Measurements from ENCODE around the gene RDH16. TPM values are rescaled to one million over a fixed set of nuclear protein-coding genes. Genes with fewer than 3 reads are reported as not detected.
A peak's percentile ranks its signal among the peaks of the same experiment; 100 is the strongest.

Gene RDH16
- total RNA-seq, 1 experiment from 2014 or later, result 0.39 TPM

DNA sequence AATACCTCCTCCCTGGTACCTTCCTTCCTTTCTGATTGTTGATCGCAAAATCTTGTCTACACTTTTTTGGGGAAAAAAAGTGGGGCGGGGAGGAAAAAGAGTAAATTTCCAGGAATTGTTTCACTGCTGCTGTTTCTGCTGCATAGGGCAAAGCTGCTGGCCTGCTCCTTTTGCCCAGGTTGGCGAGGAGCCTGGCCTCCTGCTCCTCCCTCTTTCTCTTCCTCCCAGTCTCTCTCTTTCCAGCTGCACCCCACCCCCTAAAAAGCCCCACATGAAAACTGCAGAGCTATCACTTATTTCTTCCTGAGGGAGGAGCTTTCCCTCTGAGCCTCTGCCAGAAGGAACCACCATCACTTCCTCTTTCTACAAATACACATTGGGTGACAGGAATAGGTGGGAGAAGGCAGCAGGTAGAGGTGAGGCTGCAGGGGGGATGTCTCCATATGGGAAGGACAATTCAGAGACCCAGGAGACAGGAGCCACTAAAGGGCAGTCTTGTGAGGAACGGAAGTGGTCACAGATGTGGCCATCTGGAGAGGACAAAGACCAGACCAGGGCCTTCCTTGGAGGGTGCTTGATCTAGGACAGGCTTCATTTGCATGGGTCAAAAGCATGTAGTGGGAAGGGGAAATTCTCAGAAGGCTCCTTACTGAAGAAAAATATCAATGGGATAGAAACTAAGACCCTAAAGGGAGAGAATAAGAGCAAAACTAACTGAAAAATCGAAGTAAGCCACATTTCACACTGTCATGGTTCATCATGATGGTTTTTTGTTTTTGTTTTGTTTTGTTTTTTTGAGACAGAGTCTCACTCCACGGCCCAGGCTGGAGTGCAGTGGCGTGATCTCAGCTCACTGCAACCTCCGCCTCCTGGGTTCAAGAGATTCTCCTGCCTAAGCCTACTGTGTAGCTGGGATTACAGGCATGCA is 34.2 kb upstream of the RDH16 start:
- no peak overlapping the region for H2AK5ac ChIP-seq (ENCODE audit: insufficient read length, low read length)
- H2BK12ac ChIP-seq (ENCODE audit: insufficient read length, low read depth, low read length), result no peak overlapping the region
- no peak overlapping the region for H2AFZ ChIP-seq (ENCODE audit: low read length)
- H4K8ac ChIP-seq (replicated peaks; ENCODE audit: insufficient read length, low read depth, low read length), result no peak overlapping the region
- H3K23ac ChIP-seq (ENCODE audit: insufficient read length, low read depth, low read length), result no peak overlapping the region
- no peaks in the 10 kb centered on the region for H3K9me3 ChIP-seq (ENCODE audit: control insufficient read depth, low read depth, low read length)
- Mint-ChIP-seq H3K27me3 (ENCODE audit: low read depth) (no peaks in the 10 kb centered on the region), H3K4me3 (no peak overlapping the region), H3K4me1 (peaks cover 18 to 26% of the 10 kb centered on the region in 2 experiments), H3K9me3 (no peaks in the 10 kb centered on the region; a peak in 1 of 5 replicates), H3K36me3 (ENCODE audit: insufficient read depth in 1 of 3, low read depth in 3 of 3) (peaks cover 0 to 10% (median 9%) of the 10 kb centered on the region in 3 experiments; a peak in 4 of 7 replicates), H3K27ac (peak overlapping the region in 1 of 3 experiments; percentile 30; a peak in 2 of 7 replicates)
- no peak overlapping the region for H2BK20ac ChIP-seq (ENCODE audit: low read depth, low read length, poor library complexity, severe bottlenecking)
- no CpG with 5 or more reads among the region's 8 CpGs for WGBS (ENCODE audit: extremely low coverage, insufficient read length, low lambda C conversion rate)
- no peak overlapping the region for H2BK120ac ChIP-seq (ENCODE audit: low read depth, low read length, poor library complexity, severe bottlenecking)
- no peak overlapping the region for H2BK15ac ChIP-seq (ENCODE audit: low read depth, low read length)
- H3K79me2 ChIP-seq (ENCODE audit: insufficient read depth, low read length), result no peaks in the 10 kb centered on the region
- no peak overlapping the region for H3K56ac ChIP-seq (ENCODE audit: insufficient read length, low read depth, low read length)
- H3T11ph ChIP-seq (ENCODE audit: low read length), result no peak overlapping the region
- no peak overlapping the region for H4K5ac ChIP-seq (ENCODE audit: insufficient read length, low read depth, low read length)
- H3K79me1 ChIP-seq (ENCODE audit: insufficient read depth, low read depth, low read length, poor library complexity, severe bottlenecking), result no peaks in the 10 kb centered on the region
- H3K14ac ChIP-seq (ENCODE audit: insufficient read depth, low read length), result no peak overlapping the region
- no peak overlapping the region for H3K18ac ChIP-seq (ENCODE audit: insufficient read length, low read depth, low read length)
- no peak overlapping the region for H3K4ac ChIP-seq (ENCODE audit: low read depth, low read length)
- H3K9ac ChIP-seq (ENCODE audit: extremely low read depth, insufficient read length, low read length), result no peak overlapping the region
- H4K91ac ChIP-seq (ENCODE audit: insufficient read length, low read depth, low read length), result no peak overlapping the region
- no peaks in the 10 kb centered on the region for H4K20me1 ChIP-seq (ENCODE audit: control insufficient read depth, insufficient read depth, insufficient read length)
- DNase-seq, result peak; percentile 30
- no peak overlapping the region for H2BK5ac ChIP-seq (ENCODE audit: insufficient read length, low read length)
- no peaks in the 10 kb centered on the region for H3K23me2 ChIP-seq (ENCODE audit: insufficient read length, low read depth, low read length, poor library complexity, severe bottlenecking)
- no peak overlapping the region for H3K27ac ChIP-seq (ENCODE audit: insufficient read length, low read depth, low read length)
- H3K4me2 ChIP-seq (ENCODE audit: insufficient read depth, insufficient read length, low read length), result no peak overlapping the region
- H3K4me1 ChIP-seq (ENCODE audit: insufficient read depth, low read length), result peaks cover 3% of the 10 kb centered on the region; the same call in 1 of the 2 replicates
- H3K27me3 ChIP-seq (ENCODE audit: insufficient read depth, low read length), result no peaks in the 10 kb centered on the region
- TF ChIP-seq CTCF (conservative IDR thresholded peaks at IDR 0.05), result no peak
